ENCODE data around the gene THOC5.

The THOC5 gene

GRCh38 chr22:29464581-29464980, 89.0 kb downstream of the THOC5 start:
- no peak for TF ChIP-seq CTCF (IDR thresholded peaks at IDR 0.05)

- TF ChIP-seq CTCF (IDR thresholded peaks at IDR 0.05), result no peak
Measured at GRCh38 chr22:29463629-29464028, 89.9 kb downstream of the THOC5 start.

GRCh38 chr22:29461263-29461662, 92.3 kb downstream of the THOC5 start:
- no peak for TF ChIP-seq CTCF (IDR thresholded peaks at IDR 0.05)

GRCh38 chr22:29459773-29460172, 93.8 kb downstream of the THOC5 start:
- TF ChIP-seq CTCF (IDR thresholded peaks at IDR 0.05), result no peak

- TF ChIP-seq CTCF (IDR thresholded peaks at IDR 0.05), result no peak
Measured at GRCh38 chr22:29458551-29458950, 95.0 kb downstream of the THOC5 start.

GRCh38 chr22:29457730-29458129, 95.8 kb downstream of the THOC5 start:
- no peak for TF ChIP-seq CTCF (IDR thresholded peaks at IDR 0.05)

- no peak for TF ChIP-seq CTCF (IDR thresholded peaks at IDR 0.05)
Measured at GRCh38 chr22:29456211-29456671, 97.3 kb downstream of the THOC5 start.

All from LNCAP (cell line).